SKM-1 treated with dmso at 0.1 percent for 144 hours (cell line): Measurements from ENCODE around the gene MYO1E.
"Not testable (repeated sequence)": the region's sequence is repeated elsewhere in the genome, so short reads cannot be mapped to it uniquely, and the experiment has no call there.

Source experiments
- DNase-seq: peaks from one replicate; lab custom pipeline; 2025; ENCODE audit not compliant: unreplicated experiment; lab: John Stamatoyannopoulos, UW

Gene MYO1E

GRCh38 chr15:59148153-59148833 lies 224.4 kb downstream of the MYO1E start:
- DNase-seq: no peak

- DNase-seq: no peak
These were observed 225.0 kb downstream of the MYO1E start for GRCh38 chr15:59147666-59148065.

DNA sequence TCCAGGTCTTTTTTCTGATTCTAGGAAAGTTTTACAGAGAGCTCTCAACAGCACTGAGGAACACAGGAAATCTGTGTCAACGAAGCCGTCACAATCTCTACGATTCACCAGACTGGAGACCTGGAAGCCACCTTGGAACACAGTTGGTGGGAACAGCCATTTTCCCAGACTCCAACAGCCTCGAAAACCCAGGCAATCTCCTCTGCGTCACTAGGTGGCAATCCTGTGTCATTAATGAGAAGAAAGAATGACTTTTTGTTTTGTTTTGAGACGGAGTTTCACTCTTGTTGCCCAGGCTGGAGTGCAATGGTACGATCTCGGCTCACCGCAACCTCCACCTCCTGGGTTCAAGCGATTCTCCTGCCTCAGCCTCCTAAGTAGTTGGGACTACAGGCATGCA lies 228.1 kb downstream of the MYO1E start:
- DNase-seq: not testable (repeated sequence)

- no peak for DNase-seq
These were observed 229.4 kb downstream of the MYO1E start for GRCh38 chr15:59143281-59143680.

DNA sequence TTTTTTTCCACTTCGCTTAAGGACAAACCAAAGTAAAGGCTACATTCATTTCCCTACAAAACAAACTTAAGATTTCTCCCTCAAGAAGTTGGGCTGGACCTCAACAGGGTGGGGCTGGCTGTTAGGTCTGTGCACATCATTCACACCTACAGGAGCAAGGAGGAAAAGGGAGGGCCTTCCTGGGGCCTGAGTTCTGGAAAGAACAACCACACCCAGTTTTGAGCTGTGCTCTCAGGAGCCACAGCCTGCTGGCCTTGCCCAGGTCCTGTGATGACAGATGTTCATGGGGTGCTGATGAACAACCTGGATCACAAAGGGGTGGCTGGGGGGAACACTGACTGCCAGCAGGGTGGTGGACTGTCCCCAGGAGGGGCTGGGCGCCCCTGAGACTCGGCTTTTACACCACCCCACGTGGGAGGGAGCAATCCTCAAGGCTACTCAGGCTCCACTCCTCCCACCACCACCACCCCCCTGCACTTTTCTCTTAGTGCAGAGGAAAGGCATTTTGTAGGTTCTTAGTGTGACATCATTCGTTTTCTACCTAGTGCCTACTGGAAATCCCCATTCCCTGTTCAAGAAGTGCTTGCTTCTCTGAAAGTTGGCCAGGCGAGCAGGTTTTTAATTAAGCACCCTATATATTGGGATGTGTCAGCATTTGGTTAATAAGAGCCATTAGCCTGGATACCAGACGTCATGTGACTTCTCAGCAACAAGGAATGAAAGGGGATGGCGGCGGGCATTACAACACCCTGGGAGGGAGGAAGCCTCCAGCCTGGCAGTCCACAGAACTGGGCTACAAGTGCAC lies 232.0 kb downstream of the MYO1E start:
- no peak for DNase-seq

DNA sequence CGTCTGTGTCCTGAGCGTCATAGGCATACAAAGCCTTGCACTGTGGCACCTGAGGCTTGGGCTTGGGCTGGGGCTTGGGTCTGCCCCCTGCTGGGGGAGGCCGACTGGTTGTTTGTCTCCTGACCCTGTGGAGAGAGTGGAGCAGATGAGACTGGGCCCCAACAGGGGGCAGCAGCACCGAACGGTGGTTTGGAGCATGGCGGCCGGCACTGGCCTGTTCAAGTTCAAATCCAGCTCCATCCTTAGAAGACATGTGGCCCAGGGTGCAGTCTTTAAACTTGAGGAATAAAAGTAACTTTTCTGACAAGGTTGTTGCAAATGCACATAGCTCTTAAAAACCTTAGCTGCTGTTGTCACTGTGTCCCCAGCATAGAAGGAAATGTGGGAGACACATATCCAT lies 234.4 kb downstream of the MYO1E start:
- DNase-seq: peak; percentile 79

- DNase-seq: no peak
These were observed 235.1 kb downstream of the MYO1E start for GRCh38 chr15:59137566-59137965.

DNA sequence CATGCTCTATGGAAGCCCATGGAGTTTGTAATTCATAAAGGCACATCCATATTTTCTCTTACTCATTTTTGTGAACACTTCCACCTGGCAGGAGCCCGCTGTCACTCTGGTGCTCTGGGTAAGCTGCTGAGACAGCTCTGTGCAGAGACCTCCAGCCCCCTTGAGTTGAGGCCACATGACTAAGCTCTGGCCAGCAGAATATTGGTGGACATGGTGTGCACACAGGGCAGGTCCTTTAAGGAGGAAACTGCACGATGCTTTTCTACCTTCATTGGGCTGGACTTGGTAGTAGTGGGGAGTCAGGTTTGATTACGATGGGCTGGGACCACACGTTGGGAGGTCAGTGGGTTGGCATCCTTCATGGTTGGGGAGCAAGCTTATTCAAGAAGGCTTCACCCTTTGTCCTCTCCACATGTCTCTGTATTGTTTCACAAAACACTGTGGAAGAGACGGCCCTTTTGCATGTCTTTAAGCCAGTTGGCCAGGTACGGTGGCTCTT lies 238.7 kb downstream of the MYO1E start:
- no peak for DNase-seq

GRCh38 chr15:59131969-59132562 lies 240.6 kb downstream of the MYO1E start:
- no peak for DNase-seq

DNA sequence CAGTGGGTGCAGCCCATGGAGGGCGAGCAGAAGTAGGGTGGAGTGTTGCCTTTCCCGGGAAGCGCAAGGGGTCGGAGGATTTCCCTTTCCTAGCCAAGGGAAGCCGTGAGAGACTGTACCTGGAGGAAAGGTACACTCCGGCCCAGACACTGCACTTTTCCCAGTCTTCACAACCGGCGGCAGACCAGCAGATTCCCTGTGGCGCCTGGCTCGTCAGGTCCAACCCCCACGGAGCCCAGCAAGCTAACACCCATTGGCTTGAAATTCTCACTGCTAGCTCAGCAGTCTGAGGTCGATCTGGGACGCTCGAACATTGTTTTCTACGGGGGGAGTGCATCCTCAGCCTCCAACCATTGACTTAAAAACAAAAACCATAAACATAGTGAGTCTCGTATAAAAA lies 241.2 kb downstream of the MYO1E start:
- DNase-seq: no peak

GRCh38 chr15:59127255-59127654 lies 245.4 kb downstream of the MYO1E start:
- not testable (repeated sequence) for DNase-seq

- DNase-seq: not testable (repeated sequence)
These were observed 247.0 kb downstream of the MYO1E start for GRCh38 chr15:59125683-59126082.

GRCh38 chr15:59124261-59124660 lies 248.4 kb downstream of the MYO1E start:
- DNase-seq: no peak

DNA sequence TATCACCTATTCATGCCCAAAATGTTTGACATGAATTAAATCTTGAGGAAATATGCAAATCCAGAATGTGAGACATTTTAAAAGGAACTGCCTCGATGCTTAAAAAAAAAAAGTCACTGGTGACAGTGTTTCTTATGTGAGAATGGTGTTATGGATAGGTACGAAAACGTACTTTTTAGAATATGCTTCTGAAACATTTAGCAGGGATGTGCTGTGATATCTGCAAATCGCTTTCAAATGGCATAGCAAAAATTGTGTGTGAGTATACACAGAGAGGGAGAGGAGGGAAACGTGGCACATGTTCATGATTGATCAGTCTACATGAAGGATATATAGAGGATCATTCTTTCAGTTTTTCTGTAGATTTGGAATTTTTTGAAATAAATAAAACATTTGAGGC lies 251.7 kb downstream of the MYO1E start:
- DNase-seq: no peak

DNA sequence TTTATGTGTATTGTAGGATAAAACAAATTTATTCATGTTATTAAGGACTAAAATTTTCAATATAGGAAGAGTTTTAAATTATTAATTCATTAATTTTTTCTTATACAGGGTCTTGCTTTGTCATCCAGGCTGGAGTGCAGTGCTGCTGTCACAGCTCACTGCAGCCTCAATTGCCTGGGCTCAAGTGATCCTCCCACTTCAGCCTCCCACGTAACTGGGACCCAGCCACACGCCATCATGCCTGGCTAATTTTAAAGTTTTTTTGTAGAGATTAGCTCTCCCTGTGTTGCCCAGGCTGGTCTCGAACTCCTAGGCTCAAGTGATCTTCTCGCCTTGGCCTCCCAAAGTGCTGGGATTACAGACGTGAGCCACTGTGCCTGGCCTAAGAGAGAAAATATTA lies 253.0 kb downstream of the MYO1E start:
- no peak for DNase-seq

DNA sequence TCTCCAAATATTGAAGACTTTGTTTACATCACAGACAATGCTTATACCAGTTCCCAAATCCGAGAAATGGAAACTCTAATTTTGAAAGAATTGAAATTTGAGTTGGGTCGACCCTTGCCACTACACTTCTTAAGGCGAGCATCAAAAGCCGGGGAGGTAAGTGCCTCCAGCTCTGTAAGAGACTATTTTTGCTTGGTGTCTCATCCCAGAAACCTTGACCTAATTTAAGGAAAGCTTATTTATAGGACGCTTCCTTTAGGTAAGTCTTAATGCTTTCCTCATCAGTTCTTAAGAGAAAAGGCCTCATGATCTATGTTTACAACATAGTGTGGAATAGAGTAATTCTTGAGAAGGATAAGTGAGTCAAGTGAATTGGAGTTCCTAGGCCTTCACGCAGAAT lies 255.9 kb downstream of the MYO1E start:
- DNase-seq: no peak

GRCh38 chr15:59116141-59116540 lies 256.5 kb downstream of the MYO1E start:
- DNase-seq: no peak

DNA sequence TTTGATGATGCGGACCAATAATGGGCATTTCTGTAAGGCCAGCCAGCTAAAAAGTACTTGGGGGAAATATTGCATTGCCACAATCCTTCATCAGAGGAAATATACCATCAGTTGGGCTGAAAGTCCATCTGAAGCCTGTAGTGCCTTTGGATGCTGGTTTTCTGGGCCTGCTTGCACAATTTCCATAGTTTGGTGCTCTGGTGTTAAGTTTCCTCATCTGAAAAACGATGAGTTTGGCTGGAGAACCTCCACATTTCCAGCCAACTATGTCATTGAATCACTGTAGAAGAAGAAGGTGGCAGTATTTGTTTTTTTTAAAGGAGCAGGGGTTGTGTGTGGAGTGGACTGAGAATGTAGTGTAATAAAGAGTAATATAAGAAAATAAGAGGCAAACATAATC lies 257.6 kb downstream of the MYO1E start:
- DNase-seq: no peak

DNA sequence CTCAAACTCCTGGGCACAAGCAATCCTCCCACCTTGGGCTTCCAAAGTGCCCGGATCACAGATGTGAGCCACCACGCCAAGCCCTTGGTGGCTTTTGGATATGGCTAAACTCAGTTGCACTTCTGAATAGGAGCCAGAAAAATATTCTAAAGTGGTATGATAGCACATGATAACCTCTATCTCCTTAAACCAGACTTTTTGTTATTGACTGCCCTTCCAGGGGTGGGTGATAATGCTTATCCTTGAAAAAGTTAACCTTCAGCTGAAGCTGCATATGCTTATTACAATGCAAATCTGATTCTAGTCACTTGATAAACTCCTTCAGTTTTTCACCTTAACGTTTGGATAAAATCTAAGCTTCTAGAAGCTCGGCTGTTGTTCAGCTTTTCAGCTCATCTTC lies 261.4 kb downstream of the MYO1E start:
- DNase-seq: no peak

GRCh38 chr15:59105854-59106253 lies 266.8 kb downstream of the MYO1E start:
- no peak for DNase-seq

DNA sequence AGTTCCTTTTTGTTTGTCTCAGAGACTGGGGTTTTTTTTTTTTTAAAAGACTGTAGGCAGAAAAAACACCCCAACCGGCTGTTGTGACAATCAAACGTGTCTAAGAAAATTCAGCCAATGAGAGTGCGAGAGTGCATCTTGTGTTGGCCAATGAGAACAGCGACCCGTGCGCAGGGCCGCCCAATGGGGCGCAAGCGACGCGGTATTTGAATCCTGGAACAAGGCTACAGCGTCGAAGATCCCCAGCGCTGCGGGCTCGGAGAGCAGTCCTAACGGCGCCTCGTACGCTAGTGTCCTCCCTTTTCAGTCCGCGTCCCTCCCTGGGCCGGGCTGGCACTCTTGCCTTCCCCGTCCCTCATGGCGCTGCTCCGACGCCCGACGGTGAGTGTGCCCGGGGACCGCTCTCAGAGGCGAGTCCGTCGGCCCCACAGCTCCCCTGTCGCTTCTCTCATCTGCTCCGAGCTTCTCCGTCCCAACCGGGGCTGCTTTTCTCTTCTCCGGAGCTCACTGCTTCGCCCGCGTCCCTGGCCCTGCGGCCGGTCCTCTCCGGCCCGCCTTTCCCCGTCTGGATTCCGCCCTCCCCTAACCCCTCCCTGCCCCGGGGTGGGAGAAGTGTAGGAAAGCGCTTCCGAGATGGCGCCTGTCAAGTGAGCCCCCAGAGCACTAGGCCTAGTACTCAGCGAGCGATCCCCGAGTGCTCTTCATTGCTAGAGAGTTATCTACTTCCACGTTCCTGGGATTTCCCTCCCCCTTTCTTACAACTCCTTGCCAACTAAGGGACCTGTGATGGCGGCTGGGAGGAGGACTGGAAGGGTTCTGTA lies 267.5 kb downstream of the MYO1E start, which contains the start of gene CCNB2:
TSS of gene CCNB2 (plus strand) at position 235 of the 821 bp plus-strand sequence. CDS start at position 358, 123 bp downstream.
- peak; percentile 94 for DNase-seq
